Body of pancreas (tissue), 4 donors: Measurements from ENCODE around the gene SKIL.

Experiments
- CTCF ChIP-seq, 7 experiments: fragments of 450-650 bp in 4 of 7; fragments of 200-600 bp in 3 of 7; sonication (generic) in 3 of 7; IDR thresholded peaks; one replicate each; pipeline ENCODE4 v1.5.1; 2016 to 2019; ENCODE audit warnings: antibody characterized with exemption in 7 of 7
- POLR2A ChIP-seq, 3 donors: fragments of 450-650 bp; IDR thresholded peaks; one replicate each; pipeline ENCODE4 v1.6.1; 2016; ENCODE audit warnings: antibody characterized with exemption in 3 of 3, mild to moderate bottlenecking in 2 of 3

- TF ChIP-seq POLR2A (IDR thresholded peaks at IDR 0.05), result no peak
- no peak for TF ChIP-seq CTCF (IDR thresholded peaks at IDR 0.05)
Measured at GRCh38 chr3:170372190-170372879, 14.8 kb downstream of the SKIL start.
